PC-3 (cell line): ENCODE data around the gene ARF1.

Experiments used
- EZH2 ChIP-seq: fragments of 300-600 bp; sonication (generic); IDR thresholded peaks from one replicate; pipeline ENCODE4 v1.6.1; 2017; ENCODE audit warnings: antibody characterized with exemption, mild to moderate bottlenecking, low read length; ENCODE audit not compliant: unreplicated experiment
- EZH2phosphoT487 ChIP-seq: fragments of 300-600 bp; sonication (generic); IDR thresholded peaks from 2 replicates; pipeline ENCODE4 v1.6.1; 2018; ENCODE audit warnings: mild to moderate bottlenecking, antibody characterized with exemption, low read length, borderline replicate concordance
- TF ChIP-seq, protein P1 (sequence below): fragments of 300-600 bp; sonication (generic); conservative IDR thresholded peaks from 2 replicates; pipeline ENCODE4 v1.5.1; 2017; ENCODE audit warnings: antibody characterized with exemption, low read depth, mild to moderate bottlenecking, low read length

DNA sequence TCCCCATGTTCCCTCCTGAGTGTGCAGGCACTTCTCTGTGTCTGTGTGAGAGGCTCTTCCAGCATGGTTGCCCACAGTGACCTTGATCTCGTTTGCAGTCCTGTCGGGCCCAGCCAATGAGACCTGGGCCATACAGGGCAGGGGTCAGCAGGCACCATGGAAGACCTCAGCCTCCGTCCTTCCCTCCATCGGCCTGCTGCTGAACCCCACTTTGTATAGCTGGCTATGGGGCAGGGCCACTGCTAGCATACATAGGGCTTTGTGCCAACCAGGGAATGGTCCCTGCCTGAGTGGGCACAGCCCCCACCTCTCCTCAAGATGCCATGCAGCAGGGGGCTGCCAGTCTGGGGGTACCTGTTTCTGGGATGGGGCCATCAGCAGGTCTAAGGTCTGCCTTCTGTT, 16.8 kb downstream of the ARF1 start:
- TF ChIP-seq, protein P1, sequence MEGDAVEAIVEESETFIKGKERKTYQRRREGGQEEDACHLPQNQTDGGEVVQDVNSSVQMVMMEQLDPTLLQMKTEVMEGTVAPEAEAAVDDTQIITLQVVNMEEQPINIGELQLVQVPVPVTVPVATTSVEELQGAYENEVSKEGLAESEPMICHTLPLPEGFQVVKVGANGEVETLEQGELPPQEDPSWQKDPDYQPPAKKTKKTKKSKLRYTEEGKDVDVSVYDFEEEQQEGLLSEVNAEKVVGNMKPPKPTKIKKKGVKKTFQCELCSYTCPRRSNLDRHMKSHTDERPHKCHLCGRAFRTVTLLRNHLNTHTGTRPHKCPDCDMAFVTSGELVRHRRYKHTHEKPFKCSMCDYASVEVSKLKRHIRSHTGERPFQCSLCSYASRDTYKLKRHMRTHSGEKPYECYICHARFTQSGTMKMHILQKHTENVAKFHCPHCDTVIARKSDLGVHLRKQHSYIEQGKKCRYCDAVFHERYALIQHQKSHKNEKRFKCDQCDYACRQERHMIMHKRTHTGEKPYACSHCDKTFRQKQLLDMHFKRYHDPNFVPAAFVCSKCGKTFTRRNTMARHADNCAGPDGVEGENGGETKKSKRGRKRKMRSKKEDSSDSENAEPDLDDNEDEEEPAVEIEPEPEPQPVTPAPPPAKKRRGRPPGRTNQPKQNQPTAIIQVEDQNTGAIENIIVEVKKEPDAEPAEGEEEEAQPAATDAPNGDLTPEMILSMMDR: no peak
- TF ChIP-seq EZH2 (no peak), EZH2phosphoT487 (no peak)
